Thyroid gland (tissue), 4 donors: Measurements from ENCODE around the gene DACH1.

Experiments used
- POLR2A ChIP-seq, 2 donors: fragments of 450-650 bp; IDR thresholded peaks; one replicate each; pipeline ENCODE4 v1.6.1; 2017; ENCODE audit warnings: antibody characterized with exemption in 2 of 2, mild to moderate bottlenecking in 2 of 2, moderate library complexity in 1 of 2
- TF ChIP-seq, protein P1 (sequence below), 6 experiments: fragments of 200-600 bp in 3 of 6; fragments of 450-650 bp in 3 of 6; sonication (generic) in 3 of 6; IDR thresholded peaks; one replicate each; pipeline ENCODE4 v1.5.1; 2016 to 2019; ENCODE audit warnings: antibody characterized with exemption in 6 of 6, mild to moderate bottlenecking in 2 of 6, inconsistent platforms in 1 of 6, moderate library complexity in 1 of 6

DNA sequence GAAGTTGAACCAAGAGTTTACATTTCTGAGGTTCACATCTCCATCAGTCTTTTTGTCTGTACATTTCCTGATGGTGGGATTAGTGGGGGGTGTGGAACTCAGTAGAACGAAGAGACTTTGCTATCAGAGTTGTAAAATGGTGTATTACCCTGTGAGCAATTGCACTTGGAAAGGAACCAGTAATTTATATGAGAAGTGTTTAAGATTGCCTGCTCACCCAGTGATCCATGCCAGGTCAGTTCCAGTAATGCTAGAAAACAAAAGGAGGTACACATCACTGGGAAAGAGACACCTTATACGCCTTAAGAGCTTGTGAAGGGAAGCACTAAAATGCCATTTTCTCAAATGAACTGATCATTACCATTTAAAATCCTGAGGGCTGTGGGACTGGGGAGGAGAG is 7.5 kb upstream of the DACH1 start:
- TF ChIP-seq, protein P1, sequence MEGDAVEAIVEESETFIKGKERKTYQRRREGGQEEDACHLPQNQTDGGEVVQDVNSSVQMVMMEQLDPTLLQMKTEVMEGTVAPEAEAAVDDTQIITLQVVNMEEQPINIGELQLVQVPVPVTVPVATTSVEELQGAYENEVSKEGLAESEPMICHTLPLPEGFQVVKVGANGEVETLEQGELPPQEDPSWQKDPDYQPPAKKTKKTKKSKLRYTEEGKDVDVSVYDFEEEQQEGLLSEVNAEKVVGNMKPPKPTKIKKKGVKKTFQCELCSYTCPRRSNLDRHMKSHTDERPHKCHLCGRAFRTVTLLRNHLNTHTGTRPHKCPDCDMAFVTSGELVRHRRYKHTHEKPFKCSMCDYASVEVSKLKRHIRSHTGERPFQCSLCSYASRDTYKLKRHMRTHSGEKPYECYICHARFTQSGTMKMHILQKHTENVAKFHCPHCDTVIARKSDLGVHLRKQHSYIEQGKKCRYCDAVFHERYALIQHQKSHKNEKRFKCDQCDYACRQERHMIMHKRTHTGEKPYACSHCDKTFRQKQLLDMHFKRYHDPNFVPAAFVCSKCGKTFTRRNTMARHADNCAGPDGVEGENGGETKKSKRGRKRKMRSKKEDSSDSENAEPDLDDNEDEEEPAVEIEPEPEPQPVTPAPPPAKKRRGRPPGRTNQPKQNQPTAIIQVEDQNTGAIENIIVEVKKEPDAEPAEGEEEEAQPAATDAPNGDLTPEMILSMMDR (IDR thresholded peaks at IDR 0.05): no peak
- no peak for TF ChIP-seq POLR2A (IDR thresholded peaks at IDR 0.05)
